H1 (cell line): Measurements from ENCODE around the gene PHC3.

Experiments
- BRCA1 ChIP-seq: IDR thresholded peaks from 2 replicates; pipeline ENCODE4 v1.6.1; 2012; ENCODE audit warnings: low read depth, low read length, improper control_type of control experiment
- CREB1 ChIP-seq: IDR thresholded peaks from 2 replicates; pipeline ENCODE4 v1.6.1; 2012; ENCODE audit warnings: inconsistent platforms
- EZH2 ChIP-seq: fragments of 200-600 bp; sonication (generic); IDR thresholded peaks from 2 replicates; pipeline ENCODE4 v1.7.1; 2012; ENCODE audit warnings: low read depth, mild to moderate bottlenecking, moderate library complexity, low read length, inconsistent platforms; ENCODE audit not compliant: severe bottlenecking
- GABPA ChIP-seq: IDR thresholded peaks from 2 replicates; pipeline ENCODE4 v1.6.1; 2011; ENCODE audit warnings: mild to moderate bottlenecking, low read length, moderate library complexity, borderline replicate concordance; ENCODE audit not compliant: insufficient read depth
- HDAC2 ChIP-seq, 2 experiments: fragments of 300-600 bp in 1 of 2; sonication (generic) in 1 of 2; IDR thresholded peaks; 2 replicates each; pipeline ENCODE4 v1.6.1; 2011 to 2012; ENCODE audit warnings: low read depth in 2 of 2, low read length in 2 of 2, mild to moderate bottlenecking in 2 of 2, moderate library complexity in 2 of 2, borderline replicate concordance in 1 of 2, inconsistent platforms in 1 of 2
- RAD21 ChIP-seq, 2 experiments: IDR thresholded peaks in 1 of 2; conservative IDR thresholded peaks in 1 of 2; 2 replicates each; pipeline ENCODE4 v1.6.1; 2011; ENCODE audit warnings: low read depth in 2 of 2, low read length in 2 of 2, improper control_type of control experiment in 1 of 2, inconsistent platforms in 1 of 2, mild to moderate bottlenecking in 1 of 2, moderate library complexity in 1 of 2
- RFX5 ChIP-seq: IDR thresholded peaks from 2 replicates; pipeline ENCODE4 v1.6.1; 2011; ENCODE audit warnings: low read depth, low read length, improper control_type of control experiment, borderline replicate concordance
- TCF12 ChIP-seq: IDR thresholded peaks from 2 replicates; pipeline ENCODE4 v1.6.1; 2011; ENCODE audit warnings: low read depth, mild to moderate bottlenecking, low read length
- TF ChIP-seq, protein P1 (sequence below): IDR thresholded peaks from 2 replicates; pipeline ENCODE4 v1.6.1; 2012; ENCODE audit warnings: inconsistent platforms
- TF ChIP-seq, protein P2 (sequence below), 3 experiments: IDR thresholded peaks; 1 replicate in 2 of 3; 2 replicates in 1 of 3; pipeline versions ENCODE4 v1.5.1 to v1.6.1; 2011; ENCODE audit warnings: low read length in 3 of 3, mild to moderate bottlenecking in 3 of 3, inconsistent platforms in 2 of 3, low read depth in 1 of 3, moderate library complexity in 1 of 3; ENCODE audit not compliant: insufficient read depth in 1 of 3; ENCODE audit errors: control extremely low read depth in 1 of 3

DNA sequence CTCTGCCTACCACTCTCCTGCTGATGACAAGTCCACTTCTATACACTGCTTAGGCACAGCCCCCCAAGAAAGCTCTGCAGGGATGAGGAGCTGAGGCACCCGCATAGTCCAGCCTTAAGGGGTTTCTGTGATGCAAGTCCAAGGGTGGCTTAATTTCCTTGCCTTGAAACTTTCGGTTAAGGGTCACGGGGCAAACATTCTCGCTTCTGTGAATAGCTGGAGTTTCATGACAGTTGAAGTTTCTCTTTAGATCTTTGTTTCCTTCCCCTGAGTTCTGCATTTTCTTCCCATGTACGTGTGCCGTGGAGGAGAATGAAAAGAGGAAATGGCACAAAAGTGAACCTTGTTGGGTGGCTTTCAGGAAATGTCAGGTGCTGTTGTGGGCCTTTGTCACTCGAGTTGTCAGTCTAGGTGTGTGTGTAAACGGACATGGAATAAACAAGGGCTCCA lies 136.7 kb downstream of the PHC3 start:
- TF ChIP-seq, protein P1, sequence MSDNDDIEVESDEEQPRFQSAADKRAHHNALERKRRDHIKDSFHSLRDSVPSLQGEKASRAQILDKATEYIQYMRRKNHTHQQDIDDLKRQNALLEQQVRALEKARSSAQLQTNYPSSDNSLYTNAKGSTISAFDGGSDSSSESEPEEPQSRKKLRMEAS, result no peak
- no peak for TF ChIP-seq TCF12
- TF ChIP-seq, protein P2, sequence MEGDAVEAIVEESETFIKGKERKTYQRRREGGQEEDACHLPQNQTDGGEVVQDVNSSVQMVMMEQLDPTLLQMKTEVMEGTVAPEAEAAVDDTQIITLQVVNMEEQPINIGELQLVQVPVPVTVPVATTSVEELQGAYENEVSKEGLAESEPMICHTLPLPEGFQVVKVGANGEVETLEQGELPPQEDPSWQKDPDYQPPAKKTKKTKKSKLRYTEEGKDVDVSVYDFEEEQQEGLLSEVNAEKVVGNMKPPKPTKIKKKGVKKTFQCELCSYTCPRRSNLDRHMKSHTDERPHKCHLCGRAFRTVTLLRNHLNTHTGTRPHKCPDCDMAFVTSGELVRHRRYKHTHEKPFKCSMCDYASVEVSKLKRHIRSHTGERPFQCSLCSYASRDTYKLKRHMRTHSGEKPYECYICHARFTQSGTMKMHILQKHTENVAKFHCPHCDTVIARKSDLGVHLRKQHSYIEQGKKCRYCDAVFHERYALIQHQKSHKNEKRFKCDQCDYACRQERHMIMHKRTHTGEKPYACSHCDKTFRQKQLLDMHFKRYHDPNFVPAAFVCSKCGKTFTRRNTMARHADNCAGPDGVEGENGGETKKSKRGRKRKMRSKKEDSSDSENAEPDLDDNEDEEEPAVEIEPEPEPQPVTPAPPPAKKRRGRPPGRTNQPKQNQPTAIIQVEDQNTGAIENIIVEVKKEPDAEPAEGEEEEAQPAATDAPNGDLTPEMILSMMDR (IDR thresholded peaks at IDR 0.05; ENCODE audit: control extremely low read depth in 1 of 3, insufficient read depth in 1 of 3, low read depth in 1 of 3, low read length in 3 of 3), result no peak
- TF ChIP-seq BRCA1, result no peak
- TF ChIP-seq EZH2, result no peak
- TF ChIP-seq CREB1, result no peak
- TF ChIP-seq RFX5, result no peak
- TF ChIP-seq GABPA, result no peak
- no peak for TF ChIP-seq HDAC2 (IDR thresholded peaks at IDR 0.05; ENCODE audit: borderline replicate concordance in 1 of 2, low read depth in 2 of 2, low read length in 2 of 2)
- no peak for TF ChIP-seq RAD21 (IDR thresholded peaks at IDR 0.05 in 1 of 2, conservative IDR thresholded peaks at IDR 0.05 in 1 of 2; ENCODE audit: low read depth in 2 of 2, low read length in 2 of 2)
